GM18502 (cell line): ENCODE results near the gene HOMER2.

ENCODE experiments used
- ATAC-seq: cut with Tn5 transposase; IDR thresholded peaks from one replicate; pipeline ENCODE4 v1.9.1; 2021; ENCODE audit warnings: mild to moderate bottlenecking; ENCODE audit not compliant: unreplicated experiment, poor library complexity

Gene HOMER2

GRCh38 chr15:82934100-82934880 is 18.2 kb downstream of the HOMER2 start:
- ATAC-seq = no peak

- ATAC-seq = no peak
These were observed 18.9 kb downstream of the HOMER2 start for GRCh38 chr15:82933576-82933975.

GRCh38 chr15:82931221-82931620 is 21.3 kb downstream of the HOMER2 start:
- no peak for ATAC-seq

- no peak for ATAC-seq
These were observed 22.1 kb downstream of the HOMER2 start for GRCh38 chr15:82930461-82930860.

- ATAC-seq = no peak
These were observed 23.8 kb downstream of the HOMER2 start for GRCh38 chr15:82928711-82929110.

GRCh38 chr15:82923744-82924143 is 28.8 kb downstream of the HOMER2 start:
- no peak for ATAC-seq

- ATAC-seq = no peak
These were observed 29.8 kb downstream of the HOMER2 start for GRCh38 chr15:82922737-82923136.

GRCh38 chr15:82921939-82922338 is 30.6 kb downstream of the HOMER2 start:
- ATAC-seq = no peak

GRCh38 chr15:82921242-82921641 is 31.3 kb downstream of the HOMER2 start:
- ATAC-seq = no peak

GRCh38 chr15:82919231-82919886 is 33.2 kb downstream of the HOMER2 start:
- ATAC-seq = no peak

GRCh38 chr15:82918607-82919230 is 33.8 kb downstream of the HOMER2 start:
- no peak for ATAC-seq

GRCh38 chr15:82918162-82918561 is 34.4 kb downstream of the HOMER2 start:
- no peak for ATAC-seq

- no peak for ATAC-seq
These were observed 35.3 kb downstream of the HOMER2 start for GRCh38 chr15:82917249-82917648.

GRCh38 chr15:82916161-82916952 is 36.2 kb downstream of the HOMER2 start:
- no peak for ATAC-seq

GRCh38 chr15:82914396-82914795 is 38.1 kb downstream of the HOMER2 start:
- no peak for ATAC-seq

- ATAC-seq = no peak
These were observed 41.1 kb downstream of the HOMER2 start for GRCh38 chr15:82911458-82911857.

- no peak for ATAC-seq
These were observed 41.8 kb downstream of the HOMER2 start for GRCh38 chr15:82910721-82911120.

GRCh38 chr15:82909080-82909815 is 43.3 kb downstream of the HOMER2 start:
- ATAC-seq = no peak

GRCh38 chr15:82907350-82907749 is 45.2 kb downstream of the HOMER2 start:
- ATAC-seq = no peak

- ATAC-seq = no peak
These were observed 47.9 kb downstream of the HOMER2 start for GRCh38 chr15:82904574-82904973.
